GM12875 (cell line): ENCODE data around the gene MMAB.

Experiments used
- H3K4me3 ChIP-seq: one replicate; pipeline ENCODE4 v1.5.1; 2011; ENCODE audit warnings: low read depth, low read length, control low read depth
- TF ChIP-seq, protein P1 (sequence below): IDR thresholded peaks from 2 replicates; pipeline ENCODE4 v1.5.1; 2011; ENCODE audit warnings: low read depth, mild to moderate bottlenecking, control low read depth, inconsistent platforms, low read length, moderate library complexity, borderline replicate concordance; ENCODE audit not compliant: insufficient read depth

Gene MMAB

DNA sequence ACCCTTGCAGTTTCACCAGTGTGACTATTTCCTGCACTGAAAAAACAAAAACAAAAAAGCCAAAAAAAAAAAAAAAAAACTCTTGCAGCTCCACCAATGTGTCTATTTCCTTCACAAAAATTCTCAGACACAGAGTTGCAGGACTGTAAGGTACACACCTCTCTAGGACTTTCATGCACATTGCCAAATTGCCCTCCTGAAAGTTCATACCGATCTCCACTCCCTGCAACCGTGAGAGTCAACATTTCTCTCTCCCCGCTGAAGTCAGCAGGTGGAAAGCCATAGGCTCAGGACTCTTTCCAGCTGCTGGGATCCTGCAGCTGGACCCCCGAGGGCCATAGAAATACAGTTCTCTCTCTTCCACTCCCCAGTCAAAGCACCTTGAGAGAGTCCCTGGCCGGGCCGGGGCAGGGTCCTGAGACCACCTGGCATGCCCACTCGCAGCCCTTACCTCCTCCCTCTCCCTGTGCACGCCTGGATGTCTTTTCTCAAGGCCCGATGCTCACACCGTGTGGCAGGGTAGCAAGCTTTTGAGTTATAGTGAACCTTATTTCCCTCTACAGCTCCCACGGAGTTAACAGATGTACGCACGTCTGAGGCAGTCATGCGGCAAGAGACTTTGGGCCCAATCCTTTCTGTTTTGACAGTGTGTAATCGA is 23.6 kb downstream of the MMAB start:
- TF ChIP-seq, protein P1, sequence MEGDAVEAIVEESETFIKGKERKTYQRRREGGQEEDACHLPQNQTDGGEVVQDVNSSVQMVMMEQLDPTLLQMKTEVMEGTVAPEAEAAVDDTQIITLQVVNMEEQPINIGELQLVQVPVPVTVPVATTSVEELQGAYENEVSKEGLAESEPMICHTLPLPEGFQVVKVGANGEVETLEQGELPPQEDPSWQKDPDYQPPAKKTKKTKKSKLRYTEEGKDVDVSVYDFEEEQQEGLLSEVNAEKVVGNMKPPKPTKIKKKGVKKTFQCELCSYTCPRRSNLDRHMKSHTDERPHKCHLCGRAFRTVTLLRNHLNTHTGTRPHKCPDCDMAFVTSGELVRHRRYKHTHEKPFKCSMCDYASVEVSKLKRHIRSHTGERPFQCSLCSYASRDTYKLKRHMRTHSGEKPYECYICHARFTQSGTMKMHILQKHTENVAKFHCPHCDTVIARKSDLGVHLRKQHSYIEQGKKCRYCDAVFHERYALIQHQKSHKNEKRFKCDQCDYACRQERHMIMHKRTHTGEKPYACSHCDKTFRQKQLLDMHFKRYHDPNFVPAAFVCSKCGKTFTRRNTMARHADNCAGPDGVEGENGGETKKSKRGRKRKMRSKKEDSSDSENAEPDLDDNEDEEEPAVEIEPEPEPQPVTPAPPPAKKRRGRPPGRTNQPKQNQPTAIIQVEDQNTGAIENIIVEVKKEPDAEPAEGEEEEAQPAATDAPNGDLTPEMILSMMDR = no peak
- H3K4me3 ChIP-seq = no peak overlapping the region

DNA sequence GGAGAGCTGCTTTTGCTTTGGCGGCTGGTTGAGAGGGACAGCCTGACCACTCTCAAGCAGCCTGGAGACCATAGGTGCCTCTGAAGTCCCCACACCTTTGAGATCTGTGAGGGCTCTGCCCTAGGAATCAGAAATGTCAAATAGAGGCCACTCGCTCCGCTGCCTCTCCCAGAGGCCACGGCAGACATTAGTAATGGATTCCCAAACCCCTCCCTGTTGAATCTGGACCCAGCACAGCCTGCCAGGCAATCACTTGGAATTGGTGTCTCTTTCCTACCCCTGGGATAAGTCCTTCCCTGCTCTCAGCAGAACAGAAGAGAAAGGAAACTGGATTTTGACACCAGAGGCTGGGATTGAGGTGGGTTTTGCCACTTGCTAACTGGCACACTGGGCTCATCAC is 25.0 kb downstream of the MMAB start:
- H3K4me3 ChIP-seq = no peak overlapping the region
- TF ChIP-seq, protein P1 = no peak

DNA sequence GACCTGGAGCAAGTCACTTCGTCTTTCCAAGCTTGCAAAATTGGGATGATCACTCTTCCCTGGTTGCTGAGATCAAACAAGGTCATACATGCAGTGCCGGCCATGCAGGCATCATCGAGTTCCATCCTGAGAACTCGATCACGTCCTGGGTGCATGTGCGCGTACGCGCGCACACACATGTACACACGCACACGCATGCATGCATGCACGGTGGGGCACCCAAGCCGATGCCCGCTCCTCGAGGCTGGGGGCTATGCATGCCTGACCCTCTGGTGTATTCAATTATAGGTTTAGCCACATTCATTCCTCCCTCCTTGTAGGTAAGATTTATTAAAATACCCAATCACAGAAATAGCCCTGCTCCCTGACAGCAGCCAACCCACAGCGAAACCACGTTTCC is 26.0 kb downstream of the MMAB start:
- H3K4me3 ChIP-seq = no peak overlapping the region
- TF ChIP-seq, protein P1 = no peak

DNA sequence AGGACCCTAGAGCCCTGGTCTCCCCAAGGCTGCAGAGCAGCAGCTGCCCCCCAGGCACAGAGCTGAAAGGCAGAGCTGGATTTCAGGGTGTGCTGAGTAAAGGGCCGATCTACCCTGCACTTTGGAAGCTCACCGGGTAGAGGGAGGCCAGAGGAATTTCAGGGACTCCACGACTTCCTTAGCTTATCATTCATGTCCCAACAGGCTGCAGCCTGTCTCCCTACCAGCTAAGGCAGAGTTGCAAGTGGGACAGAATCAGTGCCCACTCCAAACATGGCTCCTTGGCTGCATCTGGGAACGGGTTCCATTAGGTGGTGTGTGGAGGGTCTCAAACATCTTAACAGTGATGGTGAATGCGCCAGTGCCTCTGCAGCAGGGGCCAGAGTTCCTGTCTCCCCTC is 27.5 kb downstream of the MMAB start:
- TF ChIP-seq, protein P1 = no peak
- no peak overlapping the region for H3K4me3 ChIP-seq

DNA sequence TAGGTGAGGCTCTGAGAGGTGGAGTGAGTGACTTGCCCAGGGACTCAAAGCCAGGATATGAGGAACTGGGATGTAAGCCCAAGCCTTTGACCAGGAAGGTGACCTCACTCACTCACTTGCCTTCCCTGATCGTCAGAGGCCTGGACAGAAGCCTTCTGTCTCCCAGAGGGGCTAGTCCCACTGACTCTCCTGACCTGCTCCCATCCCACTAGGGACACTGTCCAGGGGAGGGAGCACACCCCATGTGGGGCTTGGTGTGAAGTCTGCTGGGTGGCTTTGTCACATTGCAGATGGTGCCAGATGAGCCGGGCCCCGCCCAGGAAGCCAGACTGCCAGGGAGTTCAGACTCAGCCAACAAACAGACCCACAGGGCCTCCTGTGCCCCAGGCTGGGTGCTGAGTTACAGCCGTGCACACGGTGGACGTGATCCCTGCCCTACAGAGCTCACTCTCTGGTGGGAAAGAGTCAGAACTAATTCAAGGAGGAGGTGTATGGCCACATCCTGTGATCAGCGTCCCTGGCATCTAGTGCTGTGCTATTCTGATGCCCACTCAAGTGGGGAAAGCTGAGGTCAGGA is 28.3 kb downstream of the MMAB start:
- no peak overlapping the region for H3K4me3 ChIP-seq
- TF ChIP-seq, protein P1 = no peak

DNA sequence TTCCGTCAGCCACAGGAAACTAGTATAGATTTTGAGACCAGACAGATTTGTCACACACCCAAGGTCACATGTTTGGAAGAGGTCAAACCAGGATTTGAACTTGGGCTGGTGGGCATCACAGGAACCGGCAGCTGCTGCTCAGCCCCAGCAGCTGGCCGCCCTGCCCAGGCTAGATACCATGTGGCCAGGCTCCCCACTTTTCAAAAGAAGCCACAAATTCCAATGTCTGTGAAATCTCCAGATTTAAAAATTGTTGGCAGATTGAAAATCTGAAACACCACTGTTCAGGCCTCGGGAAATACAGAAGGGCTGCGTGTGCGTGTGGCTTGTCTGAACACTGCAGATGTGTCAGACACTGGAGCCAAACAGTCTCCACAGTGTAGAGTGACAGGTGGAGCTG is 30.4 kb downstream of the MMAB start:
- H3K4me3 ChIP-seq = no peak overlapping the region
- TF ChIP-seq, protein P1 = no peak

DNA sequence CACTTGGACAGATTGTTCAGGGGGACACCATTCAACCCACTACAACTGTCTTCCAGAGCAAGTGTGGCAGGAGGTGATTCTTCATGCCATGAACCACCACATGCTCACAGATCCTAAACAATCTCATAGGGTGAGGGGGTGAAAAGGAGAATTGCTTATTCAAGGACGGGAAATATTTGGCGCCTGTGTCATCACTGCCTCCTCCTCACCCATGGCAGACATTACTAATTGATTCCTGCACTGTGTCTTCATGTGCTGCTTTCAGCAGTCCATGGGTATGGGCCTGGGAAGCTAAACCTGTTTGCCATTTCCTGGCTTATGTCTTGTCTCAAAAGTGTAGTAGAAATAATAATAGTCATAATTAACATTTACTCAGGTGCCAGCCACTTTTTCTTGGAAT is 31.3 kb downstream of the MMAB start:
- TF ChIP-seq, protein P1 = no peak
- no peak overlapping the region for H3K4me3 ChIP-seq
